ENCODE data around the gene PLXNA2.

PLXNA2 gene

DNA sequence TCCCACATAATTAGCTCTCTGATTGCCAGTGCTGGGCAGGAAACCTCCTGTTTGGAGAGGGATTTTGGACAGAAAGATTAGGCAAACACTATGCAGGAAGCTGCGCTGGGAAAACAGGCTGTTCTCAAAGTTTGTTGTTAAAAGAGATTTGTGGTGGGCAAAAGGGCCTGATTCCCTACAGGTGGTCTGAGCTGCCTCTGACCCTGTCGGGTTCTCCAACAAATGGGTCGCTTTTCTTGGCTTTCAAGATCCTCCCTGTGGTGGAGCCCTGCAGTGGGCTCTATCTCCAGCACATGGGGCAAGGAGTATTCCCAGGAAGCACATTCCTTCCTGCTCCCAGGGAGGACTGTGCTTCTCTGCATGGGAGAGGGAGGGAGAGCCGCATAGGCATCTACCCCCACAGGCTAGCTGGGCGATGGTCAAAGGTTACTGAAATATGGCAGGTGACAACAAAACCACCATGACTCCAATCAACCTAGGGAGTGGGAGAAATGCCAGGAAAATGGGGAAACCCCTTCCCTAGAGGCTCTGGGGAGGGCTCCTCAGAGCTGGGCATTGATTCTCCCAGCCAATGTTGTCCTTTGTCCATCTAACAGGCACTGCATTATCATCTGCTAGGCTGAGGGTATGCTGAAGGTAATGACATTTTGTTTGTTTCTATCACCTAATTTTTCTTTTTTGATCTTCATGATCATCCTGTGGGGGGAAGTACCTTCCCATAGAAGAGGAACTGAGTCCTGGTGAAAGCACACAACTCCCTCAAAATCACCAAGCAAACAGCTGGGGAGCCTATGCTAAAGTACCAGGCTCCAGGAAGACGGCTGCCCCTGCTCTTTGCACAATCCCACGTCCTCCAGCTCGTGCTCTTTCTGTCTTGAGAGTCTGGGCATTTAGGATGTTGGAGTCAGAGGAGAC, 85.3 kb downstream of the PLXNA2 start:
- no peak for DNase-seq

DNA sequence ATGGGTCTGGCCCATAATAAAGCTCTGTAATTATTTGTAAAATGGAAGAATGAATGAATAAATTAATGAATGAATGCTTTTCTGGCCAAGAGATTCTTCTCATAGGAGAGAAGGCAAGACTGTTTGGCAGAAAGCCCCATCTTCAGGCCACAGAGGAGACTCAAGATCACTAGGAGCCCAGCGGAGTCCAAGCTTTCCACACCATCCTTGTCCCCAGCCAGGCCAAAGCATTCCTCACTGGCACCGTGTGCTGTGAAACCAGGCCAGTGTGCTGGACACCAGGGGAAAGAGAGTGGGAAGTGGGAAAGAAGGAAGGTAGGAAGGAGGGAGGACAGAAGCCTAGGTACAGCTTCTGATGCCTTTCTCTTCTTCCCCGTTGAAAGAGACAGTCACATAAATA, 86.4 kb downstream of the PLXNA2 start:
- DNase-seq, result no peak

DNA sequence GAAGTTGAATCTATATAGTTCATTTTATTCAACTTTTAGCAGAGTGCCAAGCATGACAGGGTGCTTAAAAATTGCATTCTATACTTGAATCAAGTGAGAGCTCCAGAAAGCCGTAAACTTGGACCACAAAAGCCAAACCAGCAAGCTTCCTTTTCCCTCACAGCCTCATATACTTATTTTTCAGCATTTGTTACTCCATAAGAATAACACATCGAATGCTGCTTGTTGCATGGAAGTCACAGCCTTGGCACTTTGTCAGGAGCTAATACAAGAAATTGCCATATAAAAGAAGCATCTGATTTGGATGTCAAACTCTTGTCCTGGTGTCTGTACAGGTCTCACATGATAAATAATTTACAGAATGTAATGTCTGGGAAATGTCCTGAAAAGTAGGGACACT, 87.4 kb downstream of the PLXNA2 start:
- DNase-seq, result no peak

DNA sequence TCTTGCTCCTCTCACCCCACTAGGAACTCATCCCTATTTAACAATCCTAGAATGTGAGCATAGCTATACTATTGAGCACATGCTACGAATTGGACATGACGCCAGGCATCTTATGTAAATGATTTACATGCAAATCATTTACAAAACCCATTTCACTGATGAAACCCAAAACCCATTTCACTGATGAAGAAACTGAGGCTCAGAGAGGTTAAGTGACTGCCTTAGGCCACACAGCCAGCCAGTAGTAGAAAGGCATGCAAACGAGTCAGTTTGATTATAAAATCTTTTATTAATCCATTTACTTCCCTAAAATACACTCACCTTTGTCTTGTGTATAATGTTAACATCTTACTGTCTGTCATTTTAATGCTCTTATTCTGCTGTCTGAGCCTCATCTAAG, 87.9 kb downstream of the PLXNA2 start:
- DNase-seq, result no peak

DNA sequence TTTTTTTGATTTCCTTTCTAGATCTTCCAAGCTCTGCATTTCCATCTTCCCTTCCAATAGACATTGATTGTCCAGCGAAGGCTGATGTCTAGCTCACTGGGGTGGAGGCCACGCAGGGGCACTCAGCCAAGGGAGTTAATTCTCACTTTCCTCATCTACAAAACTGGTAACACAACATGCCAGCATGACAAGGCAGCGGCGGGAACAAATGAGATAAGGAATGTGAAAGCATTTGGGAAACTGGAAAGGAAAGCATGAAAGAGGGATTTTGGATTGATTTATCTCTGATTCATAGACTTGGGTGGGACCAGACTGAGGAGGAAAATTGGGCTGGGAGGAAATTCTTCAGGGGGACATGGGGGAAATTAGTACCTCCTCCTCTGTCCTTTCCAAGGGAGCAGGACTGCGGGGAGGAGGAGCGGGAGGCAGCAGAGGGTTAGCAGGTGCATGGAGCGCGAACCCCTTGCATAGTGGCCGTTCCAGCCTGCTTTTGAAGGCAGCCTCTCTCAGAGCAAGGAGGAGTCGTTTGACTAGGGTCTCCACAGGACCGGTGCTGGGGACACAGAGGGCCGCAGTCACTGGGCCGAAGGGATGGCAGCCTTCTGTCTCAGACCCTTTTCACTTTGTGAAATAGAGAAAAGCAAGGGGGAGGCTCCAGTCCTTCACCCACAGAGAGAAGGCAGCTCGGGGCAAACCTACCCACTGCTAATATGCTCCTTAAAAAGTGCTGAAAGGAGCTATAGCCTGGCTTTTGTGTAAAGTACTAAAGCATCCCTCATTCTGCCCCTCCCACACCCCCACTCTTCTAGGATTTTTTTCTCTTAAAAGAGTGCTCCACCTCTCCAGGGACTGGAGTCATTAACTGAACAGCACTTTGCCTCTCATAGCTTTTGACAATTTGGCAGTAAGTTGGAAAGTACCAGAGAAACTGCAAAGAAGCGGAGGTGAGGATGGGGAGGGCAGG, 89.2 kb downstream of the PLXNA2 start:
- DNase-seq, result no peak

DNA sequence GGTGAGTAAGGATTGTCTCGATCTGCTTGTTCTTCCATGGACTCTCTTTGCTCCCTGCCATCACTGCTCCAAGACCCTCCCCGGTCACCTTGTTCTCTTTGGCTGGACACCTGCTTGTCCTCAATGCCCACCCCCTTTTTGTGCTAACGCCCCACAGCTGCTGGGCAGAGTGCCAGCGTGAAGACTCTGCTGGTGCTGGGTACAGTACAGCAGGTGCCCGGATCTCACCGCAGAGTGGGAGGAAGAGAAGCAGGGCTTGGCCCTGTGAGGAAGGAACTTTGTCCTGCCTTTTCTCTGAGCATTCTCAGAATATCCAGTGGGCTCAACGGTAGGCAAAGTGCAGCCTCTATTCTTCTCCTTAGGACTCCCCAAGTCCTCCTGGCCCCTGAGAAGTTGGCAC, 90.1 kb downstream of the PLXNA2 start:
- no peak for DNase-seq

DNA sequence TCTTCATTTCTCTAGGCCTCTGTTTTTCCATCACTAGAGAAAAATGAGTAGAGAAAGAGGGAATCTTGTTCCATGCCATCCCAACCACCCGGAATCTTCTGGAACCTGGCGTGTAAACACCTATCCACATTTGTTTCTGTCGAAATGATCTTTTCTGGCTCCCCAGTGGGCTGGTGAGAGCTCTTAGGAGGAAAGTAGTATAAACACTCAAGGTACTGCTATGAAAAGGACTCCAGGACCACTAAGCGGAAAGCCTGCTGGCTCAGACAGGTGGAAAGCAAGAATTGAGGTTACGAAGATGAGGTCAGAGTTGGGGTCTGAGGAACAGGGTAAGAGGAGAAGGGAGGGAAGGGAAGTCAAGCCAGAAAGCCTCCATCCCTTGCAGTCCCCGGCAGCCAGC, 90.8 kb downstream of the PLXNA2 start:
- no peak for DNase-seq

DNA sequence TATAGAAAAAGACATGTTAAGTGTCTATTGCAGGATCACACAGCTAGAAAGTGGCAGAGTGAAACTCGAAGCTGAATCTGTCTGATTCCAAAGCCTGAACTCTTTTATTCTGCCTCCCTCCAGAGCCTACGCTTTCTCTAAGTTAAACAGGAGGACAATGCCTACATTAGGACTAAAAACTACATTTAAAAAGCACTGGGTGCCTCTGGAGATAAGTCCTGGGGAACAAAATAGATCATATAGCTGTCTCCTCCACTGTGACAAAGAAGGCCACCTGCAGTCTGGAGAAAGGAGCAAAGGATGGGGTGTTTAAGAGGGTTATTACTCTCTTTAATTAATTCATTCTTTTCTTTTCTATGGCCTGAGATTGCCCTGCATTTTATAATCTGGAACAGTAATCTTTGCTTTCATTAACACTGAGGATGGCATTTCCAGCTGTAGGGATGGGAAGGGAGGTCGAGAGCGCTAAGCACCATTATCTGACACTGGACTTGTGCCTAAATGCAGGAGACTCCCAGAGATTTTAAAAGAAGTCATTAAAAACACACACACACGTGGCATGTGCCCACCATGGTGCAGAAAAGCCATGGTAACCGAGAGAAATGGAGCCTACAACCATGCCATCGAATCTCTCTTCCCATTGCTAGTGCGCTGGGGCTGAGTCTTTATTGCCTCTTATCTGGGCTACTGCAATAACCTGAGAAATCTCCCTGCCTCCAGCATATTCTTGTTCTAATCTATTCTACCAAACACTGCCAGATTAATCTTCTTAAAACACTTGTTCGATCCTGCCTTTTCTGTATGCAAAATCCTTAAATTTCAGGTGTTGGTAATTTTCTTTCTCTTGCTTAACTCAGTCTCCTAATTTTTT, 92.2 kb downstream of the PLXNA2 start:
- DNase-seq, result no peak

DNA sequence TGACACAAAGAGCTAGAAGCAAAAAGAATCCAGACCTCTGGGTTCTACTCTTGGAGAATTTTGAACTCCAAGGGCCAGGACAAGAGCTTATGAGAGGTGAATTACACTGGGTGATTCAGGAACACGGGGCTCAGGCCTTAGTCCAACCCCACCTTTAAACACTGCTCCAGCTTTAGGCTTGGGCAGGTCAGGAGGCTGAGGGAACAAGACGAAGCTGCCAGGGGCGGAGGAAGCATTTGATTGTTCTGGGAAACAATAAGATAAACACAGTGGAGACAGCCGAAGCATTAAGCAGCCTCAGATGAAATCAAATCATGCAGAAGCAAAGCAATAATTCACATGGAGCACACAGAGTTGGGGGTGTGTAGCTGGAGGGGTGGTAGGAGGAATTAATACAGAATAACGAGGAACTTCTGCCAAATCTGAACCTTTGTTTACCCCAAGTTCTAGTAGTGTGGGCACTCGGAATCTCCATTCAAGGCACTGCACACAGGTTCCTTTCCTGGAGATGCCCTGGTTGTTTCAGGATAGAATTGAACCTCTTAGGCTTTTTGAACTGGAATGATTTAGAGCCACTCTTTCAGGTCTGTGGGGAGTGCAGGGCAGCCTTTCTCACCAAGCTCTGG, 93.2 kb downstream of the PLXNA2 start:
- DNase-seq, result no peak

DNA sequence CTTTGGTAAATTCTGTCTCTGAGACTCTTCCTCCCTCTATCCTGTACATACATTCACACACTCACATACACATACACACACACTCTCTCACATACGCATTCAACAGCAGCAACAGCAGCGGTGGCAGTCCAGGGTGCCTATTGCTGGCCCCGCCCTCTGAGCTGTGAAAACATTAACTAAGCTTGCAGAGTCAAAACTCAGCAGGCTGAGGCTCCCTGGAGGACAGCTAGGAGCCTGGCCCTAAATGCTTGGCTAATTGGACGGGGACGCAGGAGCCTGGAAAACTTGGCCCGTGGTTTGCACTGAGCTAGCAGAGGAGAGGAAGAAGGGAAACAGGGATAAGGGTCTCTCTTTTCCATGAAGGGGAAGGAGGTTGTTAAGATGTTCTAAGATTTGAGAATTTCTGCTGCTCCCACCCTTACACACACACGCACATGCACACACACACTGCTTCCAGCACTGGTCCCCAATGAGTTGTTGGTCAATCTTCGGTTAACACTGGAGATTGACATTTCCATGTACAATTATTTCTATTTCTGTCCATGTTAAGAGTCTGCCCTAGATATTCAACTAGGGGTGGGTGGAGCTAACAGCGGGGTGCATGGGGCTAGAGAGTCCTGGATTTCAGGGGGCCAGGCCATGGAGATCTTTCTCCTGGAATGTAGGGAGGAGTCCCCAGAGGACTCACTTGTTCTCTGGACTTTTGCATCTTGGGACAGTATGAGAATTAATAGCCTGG, 94.2 kb downstream of the PLXNA2 start:
- DNase-seq, result no peak

DNA sequence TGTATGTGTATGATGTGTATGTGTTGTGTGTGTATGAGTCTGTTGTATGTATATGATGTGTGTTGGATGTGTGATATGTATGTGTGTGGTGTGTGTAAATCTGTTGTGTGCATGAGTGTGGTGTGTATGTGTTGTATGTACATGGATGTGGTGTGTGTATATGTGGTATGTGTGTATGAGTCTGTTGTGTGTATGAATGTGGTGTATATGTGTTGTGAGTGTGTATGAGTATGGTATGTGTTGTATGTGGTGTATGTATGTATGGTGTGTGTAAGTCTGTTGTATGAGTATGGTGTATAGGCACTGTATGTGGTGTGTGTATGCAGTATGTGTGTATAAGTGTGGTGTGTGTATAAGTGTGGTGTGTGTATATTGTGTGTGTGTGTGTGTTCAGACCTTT, 95.0 kb downstream of the PLXNA2 start:
- no peak for DNase-seq

DNA sequence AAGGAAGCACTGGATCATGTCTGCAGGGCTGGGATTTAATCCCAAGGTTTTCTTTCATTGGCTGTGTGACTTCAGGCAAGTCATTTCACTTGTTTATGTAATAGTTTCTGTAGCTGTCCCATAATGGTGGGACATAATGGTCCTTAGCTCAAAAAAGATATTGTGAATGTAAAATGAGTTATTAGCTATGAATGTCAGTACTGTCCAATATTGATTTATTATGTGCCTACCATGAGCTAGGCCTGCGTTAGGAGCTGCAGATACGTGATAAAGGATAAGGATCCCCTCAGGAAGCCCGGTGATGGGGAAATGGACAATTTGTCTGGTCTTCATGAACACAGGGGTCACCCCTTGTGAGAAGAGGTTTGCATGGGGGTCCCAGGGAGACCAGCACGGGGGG, 95.8 kb downstream of the PLXNA2 start:
- no peak for DNase-seq

DNA sequence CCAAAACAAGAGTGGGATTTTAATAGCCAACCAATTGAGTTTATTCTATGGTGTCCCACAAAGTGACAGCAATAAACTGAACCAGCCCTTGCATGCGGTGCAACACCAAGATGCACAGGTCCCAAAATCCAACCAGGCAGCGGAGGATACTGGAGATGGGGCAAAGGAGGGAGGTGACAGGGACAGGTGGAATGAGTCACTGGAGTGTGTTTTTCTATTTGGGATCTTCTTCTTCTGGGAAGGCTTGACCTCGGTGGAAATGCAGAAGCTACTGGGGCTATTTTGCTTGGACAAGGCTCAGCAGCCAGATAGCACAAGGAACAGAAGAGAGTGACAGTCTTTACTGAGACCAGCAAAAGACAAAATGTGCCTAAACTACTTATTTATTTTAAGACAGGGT, 97.5 kb downstream of the PLXNA2 start:
- DNase-seq, result no peak

DNA sequence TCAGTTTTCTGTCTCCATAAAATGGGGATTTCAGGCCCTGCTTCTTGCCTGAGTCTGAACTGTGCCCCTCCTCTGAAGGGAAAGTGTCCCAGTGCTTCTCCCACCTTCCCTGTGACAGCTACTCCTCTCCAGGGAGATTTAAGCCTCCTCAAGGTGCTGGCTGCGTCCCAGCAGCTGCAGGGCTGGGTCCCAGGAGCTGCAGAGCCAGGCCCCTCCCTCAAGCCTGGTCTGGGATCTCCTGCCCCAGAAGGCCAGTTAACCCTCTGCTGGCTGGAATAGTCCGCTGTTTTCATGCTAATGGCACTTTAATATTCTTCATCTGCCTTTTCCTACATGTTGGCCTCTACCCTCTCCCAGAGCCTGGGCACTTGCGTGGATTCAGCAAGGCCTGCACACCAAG, 99.0 kb downstream of the PLXNA2 start:
- no peak for DNase-seq

DNA sequence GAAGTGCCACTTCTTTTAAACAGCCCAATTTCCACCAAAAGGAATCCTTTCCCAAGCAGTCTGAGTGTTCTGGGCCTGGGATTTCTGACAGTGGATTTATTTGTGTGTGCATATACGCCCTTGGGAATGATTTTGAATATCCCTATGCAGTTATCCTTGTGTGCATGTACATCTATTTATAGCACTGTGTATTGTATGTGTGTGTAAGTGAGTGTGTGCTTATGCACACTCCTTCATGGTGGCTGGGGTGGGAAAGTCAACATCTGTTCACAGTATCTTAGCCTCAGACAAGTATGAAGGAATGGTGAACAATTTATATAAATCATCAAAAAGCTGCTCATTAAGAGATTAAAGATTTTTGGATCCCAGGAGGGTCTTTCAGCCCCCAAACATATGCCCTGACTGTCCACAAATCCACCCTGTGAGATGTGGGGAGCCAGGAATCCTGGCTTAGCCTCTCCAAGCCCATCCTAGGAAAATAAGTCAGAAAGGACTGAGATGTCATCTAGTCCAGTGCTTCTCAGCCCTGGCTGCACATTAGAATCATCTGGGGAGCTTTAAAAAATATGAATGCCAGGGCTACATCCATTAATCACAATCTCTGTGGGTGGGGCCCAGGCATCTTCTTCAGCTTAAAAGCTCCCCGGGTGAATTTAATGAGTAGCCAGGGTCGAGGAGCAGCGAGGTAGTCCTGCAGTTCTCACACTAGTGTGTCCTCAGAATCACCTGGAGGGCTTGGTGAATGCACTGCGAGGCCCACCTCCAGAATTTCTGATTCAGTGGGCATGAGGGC, 101.4 kb downstream of the PLXNA2 start:
- no peak for DNase-seq

DNA sequence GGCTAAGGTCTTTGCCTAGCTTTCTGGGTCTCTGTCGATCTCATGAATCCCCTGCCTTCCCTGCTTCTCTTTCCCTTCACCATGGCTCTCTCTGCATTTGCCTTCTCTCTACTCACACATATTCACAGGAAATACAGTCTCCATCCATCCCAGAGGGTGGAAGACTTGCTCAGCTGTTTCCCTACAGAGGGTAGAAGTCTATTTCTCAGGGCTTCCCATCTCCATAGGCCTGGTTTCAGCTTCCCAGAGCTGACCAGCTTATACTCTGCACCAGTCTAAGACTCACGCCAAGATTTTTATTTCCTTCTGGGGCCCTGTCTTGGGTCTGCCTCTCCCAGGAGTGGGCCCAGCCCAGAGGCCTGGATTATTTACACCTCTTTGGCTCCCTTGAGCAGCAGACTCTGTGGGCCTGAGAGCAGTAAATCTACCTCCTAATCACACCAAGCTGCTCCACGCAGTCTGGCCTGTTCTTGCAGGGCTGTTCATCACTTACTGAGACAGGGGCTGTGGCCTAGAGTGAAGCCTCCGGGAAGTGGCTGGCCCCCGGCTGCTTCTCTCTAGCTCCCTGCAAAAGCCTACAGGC, 102.5 kb downstream of the PLXNA2 start:
- no peak for DNase-seq

DNA sequence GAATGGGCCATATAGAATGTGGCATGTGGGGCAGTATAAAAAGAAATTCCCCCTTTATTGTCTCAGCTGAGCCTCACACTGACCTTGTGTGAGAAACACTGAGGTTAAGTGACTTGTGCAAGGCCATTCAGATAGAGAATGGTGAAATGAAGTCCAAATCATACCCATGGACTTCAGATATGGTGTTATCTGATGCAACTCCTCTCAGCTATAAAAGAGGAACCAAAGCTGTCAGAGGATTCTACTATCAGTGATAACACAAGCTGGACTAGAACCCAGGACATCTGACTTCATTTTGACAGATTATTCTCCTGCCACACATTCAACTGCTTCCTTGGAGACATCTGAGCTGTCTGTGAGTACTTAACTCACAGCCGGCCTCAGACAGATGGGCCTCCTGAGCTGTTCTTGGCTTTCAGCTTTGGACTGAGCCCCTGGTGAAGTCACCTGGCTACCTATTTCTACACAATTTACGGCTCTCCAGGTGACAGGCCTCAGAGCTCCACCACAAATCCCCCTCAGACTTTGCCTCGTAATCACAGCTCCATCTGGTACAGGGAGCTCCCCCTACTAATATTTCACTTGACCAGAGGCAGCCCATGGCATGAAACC, 104.6 kb downstream of the PLXNA2 start:
- DNase-seq, result no peak

DNA sequence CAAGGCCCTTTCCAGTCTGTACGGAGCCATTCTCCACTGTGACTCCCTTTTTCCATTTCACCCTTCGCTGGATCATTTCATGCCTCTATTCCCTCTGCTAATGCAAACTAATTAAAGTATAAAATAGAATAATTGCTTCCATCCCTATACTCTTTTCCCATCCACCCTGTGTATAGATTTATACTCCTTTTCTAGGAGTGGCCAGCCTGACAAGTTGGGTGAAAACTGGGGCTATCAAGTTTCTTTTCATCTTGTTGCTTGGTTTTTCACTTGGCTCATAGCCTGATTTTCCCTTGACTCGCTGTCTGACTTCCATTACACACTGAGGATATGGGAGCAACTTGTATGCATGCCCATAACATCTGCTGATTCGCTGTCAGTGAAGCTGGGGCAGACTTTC, 107.0 kb downstream of the PLXNA2 start:
- no peak for DNase-seq

DNA sequence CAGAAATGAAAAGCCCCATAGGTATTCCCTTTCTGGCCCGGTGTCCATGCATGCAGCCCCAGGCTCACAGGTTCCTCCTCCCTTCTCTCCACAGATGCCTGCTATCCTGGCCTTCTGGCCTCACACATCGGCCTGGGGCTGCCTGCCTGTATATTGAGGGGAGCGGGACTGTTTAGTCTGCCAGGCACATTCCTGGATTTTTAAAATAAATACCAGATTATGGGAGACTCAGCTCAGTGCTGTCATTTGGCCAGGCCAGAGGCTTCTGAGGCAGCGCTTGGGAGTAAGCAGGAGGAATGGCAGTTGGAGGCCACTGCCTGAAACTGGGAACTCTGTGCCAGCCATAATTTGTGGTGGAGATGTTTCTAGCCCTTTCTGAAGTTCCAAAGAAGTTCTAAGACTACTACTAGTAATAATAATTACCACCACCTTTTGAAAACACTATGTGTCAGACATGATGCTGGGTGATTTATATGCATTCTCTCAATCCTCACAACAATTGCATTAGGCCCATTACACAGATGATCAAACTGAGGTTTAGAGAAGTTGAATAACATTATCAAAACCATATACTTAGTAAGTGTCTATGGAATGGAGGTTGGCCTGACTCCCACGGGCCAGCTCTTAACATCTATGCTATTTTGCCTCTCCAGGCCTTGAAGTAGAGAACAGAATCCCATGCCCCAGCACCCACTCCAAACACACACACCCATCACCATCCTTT, 107.6 kb downstream of the PLXNA2 start:
- no peak for DNase-seq
